ENCODE measurements around the gene SUDS3. TPM values are rescaled to one million over a fixed set of nuclear protein-coding genes. Genes with fewer than 3 reads are reported as not detected.

SUDS3 gene
- total and polyA plus RNA-seq, 2 experiments from 2014 or later: 53.0 to 77.1 TPM

DNA sequence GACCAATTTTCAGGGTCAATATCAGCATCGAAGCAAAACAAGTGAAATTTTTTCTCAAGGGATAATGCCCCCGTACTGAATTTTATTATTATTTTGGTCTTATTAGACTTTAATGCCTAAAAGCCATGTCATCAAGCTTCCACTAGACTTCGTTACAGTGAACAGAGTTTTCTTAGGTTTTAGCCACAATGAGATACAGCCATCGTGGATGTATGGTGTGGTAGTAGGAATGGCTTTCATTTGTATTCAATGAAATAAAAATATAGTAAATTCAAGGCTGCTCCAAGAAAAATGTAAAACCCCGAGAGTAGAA is 15.3 kb upstream of the SUDS3 start:
- TF ChIP-seq ZNF114 (CRISPR knock-in tag; IDR thresholded peaks at IDR 0.05) (no peak), POLR2AphosphoS5 (IDR thresholded peaks at IDR 0.05; ENCODE audit: low read depth) (no peak), EZH2phosphoT487 (IDR thresholded peaks at IDR 0.05; ENCODE audit: unreplicated experiment) (no peak), CREB1 (CRISPR knock-in tag; IDR thresholded peaks at IDR 0.05; ENCODE audit: low read depth) (no peak), NANOG (IDR thresholded peaks at IDR 0.05; ENCODE audit: borderline replicate concordance) (no peak), JUNB (IDR thresholded peaks at IDR 0.05; ENCODE audit: unreplicated experiment) (no peak), EZH2 (IDR thresholded peaks at IDR 0.05; ENCODE audit: low read depth, unreplicated experiment) (no peak), ZNF331 (CRISPR knock-in tag; IDR thresholded peaks at IDR 0.05; ENCODE audit: low read depth) (no peak), STAT1 (IDR thresholded peaks at IDR 0.05; ENCODE audit: unreplicated experiment) (no peak)
- TF ChIP-seq, protein P1, sequence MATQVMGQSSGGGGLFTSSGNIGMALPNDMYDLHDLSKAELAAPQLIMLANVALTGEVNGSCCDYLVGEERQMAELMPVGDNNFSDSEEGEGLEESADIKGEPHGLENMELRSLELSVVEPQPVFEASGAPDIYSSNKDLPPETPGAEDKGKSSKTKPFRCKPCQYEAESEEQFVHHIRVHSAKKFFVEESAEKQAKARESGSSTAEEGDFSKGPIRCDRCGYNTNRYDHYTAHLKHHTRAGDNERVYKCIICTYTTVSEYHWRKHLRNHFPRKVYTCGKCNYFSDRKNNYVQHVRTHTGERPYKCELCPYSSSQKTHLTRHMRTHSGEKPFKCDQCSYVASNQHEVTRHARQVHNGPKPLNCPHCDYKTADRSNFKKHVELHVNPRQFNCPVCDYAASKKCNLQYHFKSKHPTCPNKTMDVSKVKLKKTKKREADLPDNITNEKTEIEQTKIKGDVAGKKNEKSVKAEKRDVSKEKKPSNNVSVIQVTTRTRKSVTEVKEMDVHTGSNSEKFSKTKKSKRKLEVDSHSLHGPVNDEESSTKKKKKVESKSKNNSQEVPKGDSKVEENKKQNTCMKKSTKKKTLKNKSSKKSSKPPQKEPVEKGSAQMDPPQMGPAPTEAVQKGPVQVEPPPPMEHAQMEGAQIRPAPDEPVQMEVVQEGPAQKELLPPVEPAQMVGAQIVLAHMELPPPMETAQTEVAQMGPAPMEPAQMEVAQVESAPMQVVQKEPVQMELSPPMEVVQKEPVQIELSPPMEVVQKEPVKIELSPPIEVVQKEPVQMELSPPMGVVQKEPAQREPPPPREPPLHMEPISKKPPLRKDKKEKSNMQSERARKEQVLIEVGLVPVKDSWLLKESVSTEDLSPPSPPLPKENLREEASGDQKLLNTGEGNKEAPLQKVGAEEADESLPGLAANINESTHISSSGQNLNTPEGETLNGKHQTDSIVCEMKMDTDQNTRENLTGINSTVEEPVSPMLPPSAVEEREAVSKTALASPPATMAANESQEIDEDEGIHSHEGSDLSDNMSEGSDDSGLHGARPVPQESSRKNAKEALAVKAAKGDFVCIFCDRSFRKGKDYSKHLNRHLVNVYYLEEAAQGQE (IDR thresholded peaks at IDR 0.05; ENCODE audit: unreplicated experiment): no peak
- TF ChIP-seq, protein P2, sequence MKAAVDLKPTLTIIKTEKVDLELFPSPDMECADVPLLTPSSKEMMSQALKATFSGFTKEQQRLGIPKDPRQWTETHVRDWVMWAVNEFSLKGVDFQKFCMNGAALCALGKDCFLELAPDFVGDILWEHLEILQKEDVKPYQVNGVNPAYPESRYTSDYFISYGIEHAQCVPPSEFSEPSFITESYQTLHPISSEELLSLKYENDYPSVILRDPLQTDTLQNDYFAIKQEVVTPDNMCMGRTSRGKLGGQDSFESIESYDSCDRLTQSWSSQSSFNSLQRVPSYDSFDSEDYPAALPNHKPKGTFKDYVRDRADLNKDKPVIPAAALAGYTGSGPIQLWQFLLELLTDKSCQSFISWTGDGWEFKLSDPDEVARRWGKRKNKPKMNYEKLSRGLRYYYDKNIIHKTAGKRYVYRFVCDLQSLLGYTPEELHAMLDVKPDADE (IDR thresholded peaks at IDR 0.05): no peak
- TF ChIP-seq, protein P3, sequence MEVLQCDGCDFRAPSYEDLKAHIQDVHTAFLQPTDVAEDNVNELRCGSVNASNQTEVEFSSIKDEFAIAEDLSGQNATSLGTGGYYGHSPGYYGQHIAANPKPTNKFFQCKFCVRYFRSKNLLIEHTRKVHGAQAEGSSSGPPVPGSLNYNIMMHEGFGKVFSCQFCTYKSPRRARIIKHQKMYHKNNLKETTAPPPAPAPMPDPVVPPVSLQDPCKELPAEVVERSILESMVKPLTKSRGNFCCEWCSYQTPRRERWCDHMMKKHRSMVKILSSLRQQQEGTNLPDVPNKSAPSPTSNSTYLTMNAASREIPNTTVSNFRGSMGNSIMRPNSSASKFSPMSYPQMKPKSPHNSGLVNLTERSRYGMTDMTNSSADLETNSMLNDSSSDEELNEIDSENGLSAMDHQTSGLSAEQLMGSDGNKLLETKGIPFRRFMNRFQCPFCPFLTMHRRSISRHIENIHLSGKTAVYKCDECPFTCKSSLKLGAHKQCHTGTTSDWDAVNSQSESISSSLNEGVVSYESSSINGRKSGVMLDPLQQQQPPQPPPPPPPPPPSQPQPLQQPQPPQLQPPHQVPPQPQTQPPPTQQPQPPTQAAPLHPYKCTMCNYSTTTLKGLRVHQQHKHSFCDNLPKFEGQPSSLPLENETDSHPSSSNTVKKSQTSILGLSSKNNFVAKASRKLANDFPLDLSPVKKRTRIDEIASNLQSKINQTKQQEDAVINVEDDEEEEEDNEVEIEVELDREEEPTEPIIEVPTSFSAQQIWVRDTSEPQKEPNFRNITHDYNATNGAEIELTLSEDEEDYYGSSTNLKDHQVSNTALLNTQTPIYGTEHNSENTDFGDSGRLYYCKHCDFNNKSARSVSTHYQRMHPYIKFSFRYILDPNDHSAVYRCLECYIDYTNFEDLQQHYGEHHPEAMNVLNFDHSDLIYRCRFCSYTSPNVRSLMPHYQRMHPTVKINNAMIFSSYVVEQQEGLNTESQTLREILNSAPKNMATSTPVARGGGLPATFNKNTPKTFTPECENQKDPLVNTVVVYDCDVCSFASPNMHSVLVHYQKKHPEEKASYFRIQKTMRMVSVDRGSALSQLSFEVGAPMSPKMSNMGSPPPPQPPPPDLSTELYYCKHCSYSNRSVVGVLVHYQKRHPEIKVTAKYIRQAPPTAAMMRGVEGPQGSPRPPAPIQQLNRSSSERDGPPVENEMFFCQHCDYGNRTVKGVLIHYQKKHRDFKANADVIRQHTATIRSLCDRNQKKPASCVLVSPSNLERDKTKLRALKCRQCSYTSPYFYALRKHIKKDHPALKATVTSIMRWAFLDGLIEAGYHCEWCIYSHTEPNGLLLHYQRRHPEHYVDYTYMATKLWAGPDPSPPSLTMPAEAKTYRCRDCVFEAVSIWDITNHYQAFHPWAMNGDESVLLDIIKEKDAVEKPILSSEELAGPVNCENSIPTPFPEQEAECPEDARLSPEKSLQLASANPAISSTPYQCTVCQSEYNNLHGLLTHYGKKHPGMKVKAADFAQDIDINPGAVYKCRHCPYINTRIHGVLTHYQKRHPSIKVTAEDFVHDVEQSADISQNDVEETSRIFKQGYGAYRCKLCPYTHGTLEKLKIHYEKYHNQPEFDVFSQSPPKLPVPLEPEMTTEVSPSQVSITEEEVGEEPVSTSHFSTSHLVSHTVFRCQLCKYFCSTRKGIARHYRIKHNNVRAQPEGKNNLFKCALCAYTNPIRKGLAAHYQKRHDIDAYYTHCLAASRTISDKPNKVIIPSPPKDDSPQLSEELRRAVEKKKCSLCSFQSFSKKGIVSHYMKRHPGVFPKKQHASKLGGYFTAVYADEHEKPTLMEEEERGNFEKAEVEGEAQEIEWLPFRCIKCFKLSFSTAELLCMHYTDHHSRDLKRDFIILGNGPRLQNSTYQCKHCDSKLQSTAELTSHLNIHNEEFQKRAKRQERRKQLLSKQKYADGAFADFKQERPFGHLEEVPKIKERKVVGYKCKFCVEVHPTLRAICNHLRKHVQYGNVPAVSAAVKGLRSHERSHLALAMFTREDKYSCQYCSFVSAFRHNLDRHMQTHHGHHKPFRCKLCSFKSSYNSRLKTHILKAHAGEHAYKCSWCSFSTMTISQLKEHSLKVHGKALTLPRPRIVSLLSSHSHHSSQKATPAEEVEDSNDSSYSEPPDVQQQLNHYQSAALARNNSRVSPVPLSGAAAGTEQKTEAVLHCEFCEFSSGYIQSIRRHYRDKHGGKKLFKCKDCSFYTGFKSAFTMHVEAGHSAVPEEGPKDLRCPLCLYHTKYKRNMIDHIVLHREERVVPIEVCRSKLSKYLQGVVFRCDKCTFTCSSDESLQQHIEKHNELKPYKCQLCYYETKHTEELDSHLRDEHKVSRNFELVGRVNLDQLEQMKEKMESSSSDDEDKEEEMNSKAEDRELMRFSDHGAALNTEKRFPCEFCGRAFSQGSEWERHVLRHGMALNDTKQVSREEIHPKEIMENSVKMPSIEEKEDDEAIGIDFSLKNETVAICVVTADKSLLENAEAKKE (CRISPR knock-in tag; IDR thresholded peaks at IDR 0.05): no peak
- TF ChIP-seq, protein P4, sequence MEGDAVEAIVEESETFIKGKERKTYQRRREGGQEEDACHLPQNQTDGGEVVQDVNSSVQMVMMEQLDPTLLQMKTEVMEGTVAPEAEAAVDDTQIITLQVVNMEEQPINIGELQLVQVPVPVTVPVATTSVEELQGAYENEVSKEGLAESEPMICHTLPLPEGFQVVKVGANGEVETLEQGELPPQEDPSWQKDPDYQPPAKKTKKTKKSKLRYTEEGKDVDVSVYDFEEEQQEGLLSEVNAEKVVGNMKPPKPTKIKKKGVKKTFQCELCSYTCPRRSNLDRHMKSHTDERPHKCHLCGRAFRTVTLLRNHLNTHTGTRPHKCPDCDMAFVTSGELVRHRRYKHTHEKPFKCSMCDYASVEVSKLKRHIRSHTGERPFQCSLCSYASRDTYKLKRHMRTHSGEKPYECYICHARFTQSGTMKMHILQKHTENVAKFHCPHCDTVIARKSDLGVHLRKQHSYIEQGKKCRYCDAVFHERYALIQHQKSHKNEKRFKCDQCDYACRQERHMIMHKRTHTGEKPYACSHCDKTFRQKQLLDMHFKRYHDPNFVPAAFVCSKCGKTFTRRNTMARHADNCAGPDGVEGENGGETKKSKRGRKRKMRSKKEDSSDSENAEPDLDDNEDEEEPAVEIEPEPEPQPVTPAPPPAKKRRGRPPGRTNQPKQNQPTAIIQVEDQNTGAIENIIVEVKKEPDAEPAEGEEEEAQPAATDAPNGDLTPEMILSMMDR (conservative IDR thresholded peaks at IDR 0.05; ENCODE audit: low read depth in 2 of 2): no peak
- H3K4me2 ChIP-seq: no peak overlapping the region
- no peaks in the 10 kb centered on the region for H4K20me1 ChIP-seq (replicated peaks; ENCODE audit: insufficient read depth)
- Mint-ChIP-seq H3K4me1 (peaks cover 9% of the 10 kb centered on the region), H3K9me3 (no peaks in the 10 kb centered on the region), H3K27ac (no peak overlapping the region), H3K4me3 (no peak overlapping the region), H3K36me3 (ENCODE audit: low read depth) (no peaks in the 10 kb centered on the region), H3K27me3 (ENCODE audit: insufficient read depth, low read depth, poor library complexity) (no peaks in the 10 kb centered on the region)
- ATAC-seq (no peak), DNase-seq (ENCODE audit: low spot score) (no peak)
- H2AFZ ChIP-seq: no peak overlapping the region
- H3K4me3 ChIP-seq: no peak overlapping the region
- no peaks in the 10 kb centered on the region for H3F3A ChIP-seq (replicated peaks; ENCODE audit: low read depth)
- H3K4me1 ChIP-seq (ENCODE audit: insufficient read depth): peaks cover 13% of the 10 kb centered on the region; the same call in 1 of the 2 replicates
- H3K27ac ChIP-seq (ENCODE audit: low read depth): no peak overlapping the region
- no peaks in the 10 kb centered on the region for H3K36me3 ChIP-seq (ENCODE audit: insufficient read depth)
- H3K9me2 ChIP-seq (ENCODE audit: insufficient read depth): no peaks in the 10 kb centered on the region
- H3K27me3 ChIP-seq (ENCODE audit: insufficient read depth): no peaks in the 10 kb centered on the region
- H3K79me2 ChIP-seq (replicated peaks; ENCODE audit: insufficient read depth): no peaks in the 10 kb centered on the region

All from GM23338 (cell line).